HEK293T (cell line): ENCODE results near the gene TMEM120A.

Source experiments
- BHLHE40 ChIP-seq: fragments of 450-650 bp; IDR thresholded peaks from 2 replicates; pipeline ENCODE4 v1.6.1; 2016; ENCODE audit warnings: mild to moderate bottlenecking, moderate library complexity, borderline replicate concordance
- ELF4 ChIP-seq: fragments of 450-650 bp; IDR thresholded peaks from 2 replicates; pipeline ENCODE4 v1.6.1; 2017; ENCODE audit warnings: antibody characterized with exemption
- FOXA1 ChIP-seq: fragments of 450-650 bp; IDR thresholded peaks from 2 replicates; pipeline ENCODE4 v1.6.1; 2016; ENCODE audit warnings: mild to moderate bottlenecking
- FOXK2 ChIP-seq: fragments of 450-650 bp; IDR thresholded peaks from 2 replicates; pipeline ENCODE4 v1.6.1; 2016; ENCODE audit warnings: mild to moderate bottlenecking
- FOXM1 ChIP-seq: fragments of 450-650 bp; IDR thresholded peaks from 2 replicates; pipeline ENCODE4 v1.6.1; 2017; ENCODE audit warnings: mild to moderate bottlenecking, borderline replicate concordance
- HDGF ChIP-seq: fragments of 450-650 bp; IDR thresholded peaks from 2 replicates; pipeline ENCODE4 v1.6.1; 2017; ENCODE audit warnings: antibody characterized with exemption, borderline replicate concordance
- L3MBTL2 ChIP-seq: fragments of 450-650 bp; conservative IDR thresholded peaks from 2 replicates; pipeline ENCODE4 v1.6.1; 2016; ENCODE audit warnings: mild to moderate bottlenecking
- LEF1 ChIP-seq: fragments of 450-650 bp; IDR thresholded peaks from 2 replicates; pipeline ENCODE4 v1.6.1; 2017; ENCODE audit warnings: mild to moderate bottlenecking, borderline replicate concordance
- NFRKB ChIP-seq: fragments of 450-650 bp; IDR thresholded peaks from 2 replicates; pipeline ENCODE4 v1.6.1; 2016; ENCODE audit warnings: mild to moderate bottlenecking, moderate library complexity
- SP1 ChIP-seq: fragments of 450-650 bp; IDR thresholded peaks from 2 replicates; pipeline ENCODE4 v1.6.1; 2017
- SUZ12 ChIP-seq: fragments of 450-650 bp; IDR thresholded peaks from 2 replicates; pipeline ENCODE4 v1.6.1; 2016; ENCODE audit warnings: mild to moderate bottlenecking
- TARDBP ChIP-seq: fragments of 450-650 bp; IDR thresholded peaks from 2 replicates; pipeline ENCODE4 v1.6.1; 2016
- ZNF384 ChIP-seq: fragments of 450-650 bp; IDR thresholded peaks from 2 replicates; pipeline ENCODE4 v1.6.1; 2016

DNA sequence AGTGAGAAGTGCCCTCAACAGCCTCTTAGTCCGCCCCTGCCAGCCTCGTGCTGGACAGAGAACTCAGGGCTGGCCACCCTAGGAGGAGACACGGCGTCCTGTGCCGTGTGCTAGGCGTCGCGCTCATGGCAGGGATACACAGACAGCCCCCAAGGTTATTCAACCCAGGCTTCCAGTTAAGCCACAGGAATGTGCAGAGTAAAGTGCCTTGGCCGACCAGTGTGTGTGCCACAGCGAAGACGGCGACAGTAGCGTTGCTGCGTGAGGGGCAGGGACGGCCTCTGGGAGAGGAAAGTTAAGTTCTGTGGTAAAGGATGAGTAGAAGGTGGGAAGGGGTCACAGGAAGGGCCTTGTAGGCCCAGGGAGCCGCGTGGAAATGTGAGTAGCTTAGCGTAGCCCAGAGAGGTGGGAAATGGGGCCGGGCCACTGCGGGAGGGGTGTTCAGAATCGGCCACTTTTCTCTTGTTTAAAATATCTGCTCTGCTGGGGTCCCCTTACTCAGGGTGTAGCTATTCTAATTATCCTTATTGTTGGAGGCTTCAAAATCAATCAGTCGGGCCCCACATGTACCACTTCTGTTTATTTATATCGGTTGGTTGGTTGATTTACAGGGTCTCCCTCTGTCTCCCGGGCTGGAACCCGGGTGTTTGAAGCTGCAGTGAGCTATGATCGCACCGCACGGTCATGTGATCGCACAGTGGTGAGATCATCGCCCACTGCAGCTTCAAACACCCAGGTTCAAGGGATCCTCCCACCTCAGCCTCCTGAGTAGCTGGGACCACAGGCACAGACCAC is 24.5 kb downstream of the TMEM120A start:
- no peak for TF ChIP-seq SP1
- no peak for TF ChIP-seq FOXK2
- TF ChIP-seq NFRKB = no peak
- TF ChIP-seq ELF4 = no peak
- no peak for TF ChIP-seq SUZ12
- no peak for TF ChIP-seq ZNF384
- TF ChIP-seq LEF1 = no peak
- no peak for TF ChIP-seq TARDBP
- no peak for TF ChIP-seq L3MBTL2
- TF ChIP-seq FOXA1 = no peak
- TF ChIP-seq HDGF = no peak
- TF ChIP-seq FOXM1 = no peak
- no peak for TF ChIP-seq BHLHE40
